Hepatocyte (in vitro differentiated cells): ENCODE results near the gene USP2.

Source experiments
- CTCF ChIP-seq: fragments of 200-600 bp; sonication (generic); IDR thresholded peaks from 2 replicates; pipeline ENCODE4 v1.5.1; 2016; ENCODE audit warnings: antibody characterized with exemption, mild to moderate bottlenecking; ENCODE audit not compliant: poor library complexity
- EZH2 ChIP-seq: fragments of 200-600 bp; sonication (generic); IDR thresholded peaks from 2 replicates; pipeline ENCODE4 v1.6.1; 2016; ENCODE audit warnings: antibody characterized with exemption, mild to moderate bottlenecking, borderline replicate concordance
- EZH2phosphoT487 ChIP-seq: fragments of 200-600 bp; sonication (generic); IDR thresholded peaks from one replicate; pipeline ENCODE4 v1.6.1; 2018; ENCODE audit warnings: antibody characterized with exemption, mild to moderate bottlenecking, low read depth, moderate library complexity; ENCODE audit not compliant: unreplicated experiment, severe bottlenecking

DNA sequence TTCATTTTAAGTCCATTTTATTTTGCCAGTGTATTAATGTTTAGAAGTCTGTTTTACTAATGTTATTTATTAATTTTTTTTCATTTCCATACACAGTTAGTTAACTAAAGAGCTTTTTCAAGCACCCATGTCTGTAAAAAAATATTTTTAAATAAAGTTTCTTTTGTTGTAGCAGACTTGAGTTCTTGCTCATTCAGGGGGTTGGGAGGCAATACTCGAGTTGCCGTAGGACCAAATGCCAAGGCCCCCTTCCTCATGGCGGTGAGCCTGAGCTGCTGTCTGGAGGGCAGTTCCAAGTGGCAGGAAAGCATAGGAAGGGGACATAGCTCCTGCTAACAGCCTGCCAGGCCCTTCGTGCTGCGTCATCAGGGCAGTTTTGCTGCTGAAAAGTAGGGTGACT lies 73.5 kb downstream of the USP2 start:
- TF ChIP-seq CTCF: no peak
- TF ChIP-seq EZH2phosphoT487: no peak
- no peak for TF ChIP-seq EZH2
